ENCODE data around the gene NIF3L1. TPM values are rescaled to one million over a fixed set of nuclear protein-coding genes. Genes with fewer than 3 reads are reported as not detected.

The NIF3L1 gene
- total and polyA plus RNA-seq, 9 of the 15 experiments (the other 6 are each of a cell fraction or from before 2014, with no cell fraction given): 26.7 to 89.5 (median 45.6) TPM

GRCh38 chr2:200888704-200889625, at the start of gene NIF3L1, which contains the start of gene PPIL3 (continued):
- TF ChIP-seq ID3 (CRISPR knock-in tag; IDR thresholded peaks at IDR 0.05) (no peak), ID3 (tag; IDR thresholded peaks at IDR 0.05) (0 out of 2 replicates have a peak, but pooled peaks have one; percentile 63), RBM15 (IDR thresholded peaks at IDR 0.05; ENCODE audit: insufficient read depth, low read length) (no peak), NFRKB (IDR thresholded peaks at IDR 0.05; ENCODE audit: low read depth) (peak; percentile 43; the same call in 1 of the 2 replicates), RBFOX2 (IDR thresholded peaks at IDR 0.05; ENCODE audit: low read depth, low read length) (peak; percentile 82), MYC (IDR thresholded peaks at IDR 0.05; ENCODE audit: low read depth, low read length) (peak; percentile 81), MYC (CRISPR knock-in tag; IDR thresholded peaks at IDR 0.05; ENCODE audit: borderline replicate concordance, low read depth) (peak; percentile 37; the same call in 1 of the 2 replicates), MYNN (IDR thresholded peaks at IDR 0.05) (0 out of 2 replicates have a peak, but pooled peaks have one; percentile 18), MYNN (CRISPR knock-in tag; IDR thresholded peaks at IDR 0.05) (no peak), NR0B1 (IDR thresholded peaks at IDR 0.05; ENCODE audit: partially characterized antibody) (no peak), ZNF584 (CRISPR knock-in tag; IDR thresholded peaks at IDR 0.05; ENCODE audit: low read depth) (no peak), ZBTB43 (CRISPR knock-in tag; IDR thresholded peaks at IDR 0.05) (no peak), ZBTB8A (IDR thresholded peaks at IDR 0.05; ENCODE audit: partially characterized antibody) (no peak), ZNF407 (IDR thresholded peaks at IDR 0.05; ENCODE audit: low read depth) (peak; percentile 88)

All from K562 (cell line).